Adrenal gland (tissue), 12 donors: ENCODE measurements around the gene TH. TPM values are rescaled to one million over a fixed set of nuclear protein-coding genes. Genes with fewer than 3 reads are reported as not detected.

Experiments
- DNase-seq, 7 donors: peaks; one replicate each; pipeline ENCODE4 v3.0.0-alpha.2; 2019 to 2020
- H3K27ac ChIP-seq, 5 donors: fragments of 200-600 bp; sonication (generic) in 4 of 5; 1 replicate in 3 of 5; 2 replicates in 2 of 5; pipeline versions ENCODE4 v1.5.1 to v1.8.0; 2016 to 2020; ENCODE audit warnings: mild to moderate bottlenecking in 1 of 5
- H3K27me3 ChIP-seq: fragments of 200-600 bp; 2 replicates; pipeline ENCODE4 v1.8.0; 2021
- H3K36me3 ChIP-seq, 2 donors: fragments of 200-600 bp; replicated peaks in 1 of 2; 1 replicate in 1 of 2; 2 replicates in 1 of 2; pipeline versions ENCODE4 v1.5.1 to v1.8.0; 2018 to 2022
- H3K4me1 ChIP-seq, 2 donors: fragments of 200-600 bp; replicated peaks in 1 of 2; 1 replicate in 1 of 2; 2 replicates in 1 of 2; pipeline versions ENCODE4 v1.5.1 to v1.8.0; 2018 to 2021
- H3K4me3 ChIP-seq, 4 donors: fragments of 200-600 bp; sonication (generic) in 3 of 4; one replicate each; pipeline ENCODE4 v1.5.1; 2016 to 2018
- H3K9me3 ChIP-seq, 3 donors: fragments of 200-600 bp; sonication (generic) in 1 of 3; replicated peaks in 1 of 3; 1 replicate in 2 of 3; 2 replicates in 1 of 3; pipeline versions ENCODE4 v1.5.1 to v1.8.0; 2016 to 2021
- POLR2A ChIP-seq, 2 donors: fragments of 450-650 bp; IDR thresholded peaks; one replicate each; pipeline ENCODE4 v1.6.1; 2017; ENCODE audit warnings: antibody characterized with exemption in 2 of 2, mild to moderate bottlenecking in 2 of 2, moderate library complexity in 1 of 2
- WGBS, 4 donors: extraction: QIAGEN DNeasy Blood & Tissue Kit in 2 of 4; methylation state at CpG; one replicate each; pipeline versions ENCODE4 v1.1.5 to v1.1.7; 2013 to 2017; 5-methylcytosine and 5-hydroxymethylcytosine counted together
- intact Hi-C, 2 donors: fragments of 100-400 bp; cut with DNase I; formaldehyde crosslinking; loops; one replicate each; pipeline versions ENCODE4 v1.14.1 to v1.15.0; 2022 to 2023
- polyA plus RNA-seq, 3 donors: library from polyadenylated mRNA; stranded (reverse); fragments of 200-250 nt in 2 of 3; fragments of 350-450 nt in 1 of 3; fragmentation: Illumina TruSeq in 1 of 3; extraction: RNeasy Lipid Tissue Mini Kit (QIAGEN cat#74804) in 1 of 3; gene quantifications; one replicate each; pipeline ENCODE4 v1.2.3, GENCODE V29; 2013 to 2014
- total RNA-seq, 9 donors: library from RNA; depleted of rRNA in 4 of 9; stranded (reverse); fragments of >200 nt in 4 of 9; fragments of 120-200 nt in 1 of 9; fragmentation: NEBNext Ultra II Directional in 1 of 9; extraction: Animal tissue kit (Norgen Biotek cat#: 25700) in 1 of 9; gene quantifications; one replicate each; pipeline versions ENCODE4 v1.1.0 to v1.2.4, GENCODE V29; 2013 to 2023
- TF ChIP-seq, protein P1 (sequence below), 6 experiments: fragments of 450-650 bp in 4 of 6; fragments of 200-600 bp in 2 of 6; sonication (generic) in 1 of 6; IDR thresholded peaks; 1 replicate in 5 of 6; 2 replicates in 1 of 6; pipeline versions ENCODE4 v1.5.1 to v1.8.0; 2016 to 2021; ENCODE audit warnings: antibody characterized with exemption in 6 of 6, mild to moderate bottlenecking in 2 of 6, moderate library complexity in 1 of 6
- donor health status: healthy with polysubstance abuse.
- donor health status: Bipolar disorder and iron deficiency.
- donor health status: DM: yes; HTN: yes; CAD: no.
- donor health status: DM: no; HTN: no; CAD: no.
- donor health status: DM: no; HTN: no; CAD: no.
- donor health status: DM: yes; HTN: yes; CAD: no.

Gene TH
- total and polyA plus RNA-seq, 12 donors, result 0.54 to 1,253 (median 55.2) TPM; not detected in 1

GRCh38 chr11:2204361-2205213 lies 33.0 kb upstream of the TH start:
- WGBS, 4 donors, result 78 to 93% (median 83%) methylated on average over 6 to 21 of the region's 21 CpGs
- Histone ChIP-seq H3K27me3 (peaks cover 3% of the 10 kb centered on the region), H3K36me3 (no peaks in the 10 kb centered on the region), H3K9me3 (no peaks in the 10 kb centered on the region), H3K4me3 (no peak overlapping the region), H3K27ac (no peak overlapping the region), H3K4me1 (no peaks in the 10 kb centered on the region)
- intact Hi-C loops, result loop anchor here in 1 of 2 donors (10.0 kb wide), 1 partner anchor 320 kb away; no protein-coding TSS in a partner anchor
- TF ChIP-seq POLR2A (IDR thresholded peaks at IDR 0.05), result no peak
- TF ChIP-seq, protein P1, sequence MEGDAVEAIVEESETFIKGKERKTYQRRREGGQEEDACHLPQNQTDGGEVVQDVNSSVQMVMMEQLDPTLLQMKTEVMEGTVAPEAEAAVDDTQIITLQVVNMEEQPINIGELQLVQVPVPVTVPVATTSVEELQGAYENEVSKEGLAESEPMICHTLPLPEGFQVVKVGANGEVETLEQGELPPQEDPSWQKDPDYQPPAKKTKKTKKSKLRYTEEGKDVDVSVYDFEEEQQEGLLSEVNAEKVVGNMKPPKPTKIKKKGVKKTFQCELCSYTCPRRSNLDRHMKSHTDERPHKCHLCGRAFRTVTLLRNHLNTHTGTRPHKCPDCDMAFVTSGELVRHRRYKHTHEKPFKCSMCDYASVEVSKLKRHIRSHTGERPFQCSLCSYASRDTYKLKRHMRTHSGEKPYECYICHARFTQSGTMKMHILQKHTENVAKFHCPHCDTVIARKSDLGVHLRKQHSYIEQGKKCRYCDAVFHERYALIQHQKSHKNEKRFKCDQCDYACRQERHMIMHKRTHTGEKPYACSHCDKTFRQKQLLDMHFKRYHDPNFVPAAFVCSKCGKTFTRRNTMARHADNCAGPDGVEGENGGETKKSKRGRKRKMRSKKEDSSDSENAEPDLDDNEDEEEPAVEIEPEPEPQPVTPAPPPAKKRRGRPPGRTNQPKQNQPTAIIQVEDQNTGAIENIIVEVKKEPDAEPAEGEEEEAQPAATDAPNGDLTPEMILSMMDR (IDR thresholded peaks at IDR 0.05), result no peak
- peak in 1 of 7 donors; percentile 25 for DNase-seq

- 80 to 91% (median 88%) methylated on average over 11 to 23 of the region's 23 CpGs for WGBS, 4 donors
- Histone ChIP-seq H3K27ac (no peak overlapping the region), H3K9me3 (no peaks in the 10 kb centered on the region), H3K36me3 (no peaks in the 10 kb centered on the region), H3K4me1 (no peaks in the 10 kb centered on the region), H3K4me3 (no peak overlapping the region), H3K27me3 (no peaks in the 10 kb centered on the region)
- peak in 1 of 7 donors; percentile 34 for DNase-seq
- intact Hi-C loops, result loop anchor here in 1 of 2 donors (10.0 kb wide), 1 partner anchor 321 kb away; no protein-coding TSS in a partner anchor
- TF ChIP-seq, protein P1 (IDR thresholded peaks at IDR 0.05), result no peak
- TF ChIP-seq POLR2A (IDR thresholded peaks at IDR 0.05), result no peak
Measured at GRCh38 chr11:2203440-2204259, 32.0 kb upstream of the TH start.

- Histone ChIP-seq H3K36me3 (no peaks in the 10 kb centered on the region), H3K27me3 (no peaks in the 10 kb centered on the region), H3K4me1 (no peaks in the 10 kb centered on the region), H3K9me3 (no peaks in the 10 kb centered on the region), H3K4me3 (no peak overlapping the region), H3K27ac (no peak overlapping the region)
- 71 to 86% (median 82%) methylated on average over 4 to 10 of the region's 10 CpGs for WGBS, 4 donors
- TF ChIP-seq POLR2A (IDR thresholded peaks at IDR 0.05), result no peak
- TF ChIP-seq, protein P1 (IDR thresholded peaks at IDR 0.05), result no peak
- DNase-seq, result peak in 1 of 7 donors; percentile 13
- intact Hi-C loops, result loop anchor here in 1 of 2 donors (10.0 kb wide), 1 partner anchor 322 kb away; no protein-coding TSS in a partner anchor
Measured at GRCh38 chr11:2202900-2203439, 31.4 kb upstream of the TH start.
